SJCRH30 (cell line): ENCODE measurements around the gene TMEM219. TPM values are rescaled to one million over a fixed set of nuclear protein-coding genes. Genes with fewer than 3 reads are reported as not detected.
"Not testable (repeated sequence)": the region's sequence is repeated elsewhere in the genome, so short reads cannot be mapped to it uniquely, and the experiment has no call there.

ENCODE experiments used
- DNase-seq, 2 experiments: peaks; one replicate each; pipeline ENCODE4 v3.0.0-alpha.2; 2015 to 2020
- H3K27ac ChIP-seq: fragments of 250-450 bp; sonication (Bioruptor Pico); 2 replicates; pipeline ENCODE4 v1.5.1; 2020; ENCODE audit warnings: mild to moderate bottlenecking, moderate library complexity
- H3K27me3 ChIP-seq: fragments of 250-450 bp; sonication (Bioruptor Pico); 2 replicates; pipeline ENCODE4 v1.5.1; 2020; ENCODE audit warnings: mild to moderate bottlenecking, moderate library complexity
- H3K36me3 ChIP-seq: fragments of 250-450 bp; sonication (Bioruptor Pico); 2 replicates; pipeline ENCODE4 v1.5.1; 2020; ENCODE audit warnings: mild to moderate bottlenecking, moderate library complexity
- H3K4me1 ChIP-seq: fragments of 250-450 bp; sonication (Bioruptor Pico); 2 replicates; pipeline ENCODE4 v1.5.1; 2020; ENCODE audit warnings: mild to moderate bottlenecking, moderate library complexity
- H3K4me3 ChIP-seq: fragments of 250-450 bp; sonication (Bioruptor Pico); 2 replicates; pipeline ENCODE4 v1.5.1; 2020; ENCODE audit warnings: mild to moderate bottlenecking, moderate library complexity
- H3K9me3 ChIP-seq: fragments of 250-450 bp; sonication (Bioruptor Pico); replicated peaks from 2 replicates; pipeline ENCODE4 v1.5.1; 2020; ENCODE audit warnings: mild to moderate bottlenecking, moderate library complexity
- total RNA-seq: library from RNA; depleted of rRNA; stranded (reverse); fragments of >200 nt; shearing (Covaris generic); gene quantifications from 2 replicates; pipeline ENCODE4 v1.2.3, GENCODE V29; 2014

TMEM219 gene
- total RNA-seq, 1 experiment from 2014 or later, result 29.8 TPM

- Histone ChIP-seq H3K4me1 (peaks cover 3% of the 10 kb centered on the region; the same call in 1 of the 2 replicates), H3K36me3 (no peaks in the 10 kb centered on the region), H3K4me3 (peak overlapping the region; percentile 89), H3K27ac (no peak overlapping the region; the same call in 1 of the 2 replicates), H3K27me3 (no peaks in the 10 kb centered on the region), H3K9me3 (no peaks in the 10 kb centered on the region)
- DNase-seq, result no peak
Measured at GRCh38 chr16:29927070-29927905, 34.6 kb upstream of the TMEM219 start.

GRCh38 chr16:29931750-29932149 is 30.1 kb upstream of the TMEM219 start:
- H3K27ac ChIP-seq, DNase-seq, H3K4me1 ChIP-seq, H3K27me3 ChIP-seq, H3K36me3 ChIP-seq, H3K9me3 ChIP-seq, H3K4me3 ChIP-seq: not testable (repeated sequence)

GRCh38 chr16:29940656-29941055 is 21.2 kb upstream of the TMEM219 start:
- H3K9me3 ChIP-seq, result no peaks in the 10 kb centered on the region; the same call in 1 of the 2 replicates
- no peaks in the 10 kb centered on the region for H3K27me3 ChIP-seq
- no peak for DNase-seq
- no peak overlapping the region for H3K4me3 ChIP-seq
- peaks cover 13% of the 10 kb centered on the region for H3K4me1 ChIP-seq
- H3K27ac ChIP-seq, result no peak overlapping the region
- H3K36me3 ChIP-seq, result no peaks in the 10 kb centered on the region

GRCh38 chr16:29943846-29944799 is 17.8 kb upstream of the TMEM219 start:
- DNase-seq, result peak; percentile 76 to 86
- Histone ChIP-seq H3K27me3 (no peaks in the 10 kb centered on the region), H3K4me1 (peaks cover 13% of the 10 kb centered on the region), H3K27ac (peak overlapping the region; percentile 33), H3K4me3 (peak overlapping the region; percentile 35), H3K9me3 (no peaks in the 10 kb centered on the region; the same call in 1 of the 2 replicates), H3K36me3 (no peaks in the 10 kb centered on the region)

GRCh38 chr16:29947897-29948296 is 14.0 kb upstream of the TMEM219 start:
- Histone ChIP-seq H3K27me3 (no peaks in the 10 kb centered on the region), H3K27ac (no peak overlapping the region), H3K4me3 (no peak overlapping the region), H3K9me3 (no peaks in the 10 kb centered on the region), H3K36me3 (no peaks in the 10 kb centered on the region), H3K4me1 (peaks cover 13% of the 10 kb centered on the region)
- no peak for DNase-seq

GRCh38 chr16:29950806-29951461 is 10.9 kb upstream of the TMEM219 start:
- Histone ChIP-seq H3K4me1 (no peaks in the 10 kb centered on the region), H3K27me3 (no peaks in the 10 kb centered on the region), H3K27ac (no peak overlapping the region), H3K4me3 (no peak overlapping the region), H3K9me3 (no peaks in the 10 kb centered on the region), H3K36me3 (no peaks in the 10 kb centered on the region)
- no peak for DNase-seq

GRCh38 chr16:29951625-29952365 is 10.1 kb upstream of the TMEM219 start:
- no peak for DNase-seq
- H3K4me3 ChIP-seq, result no peak overlapping the region

GRCh38 chr16:29958756-29959155 is 3.1 kb upstream of the TMEM219 start:
- Histone ChIP-seq H3K4me1 (no peaks in the 10 kb centered on the region), H3K27me3 (no peaks in the 10 kb centered on the region), H3K36me3 (no peaks in the 10 kb centered on the region), H3K4me3 (no peak overlapping the region), H3K27ac (no peak overlapping the region), H3K9me3 (no peaks in the 10 kb centered on the region)
- DNase-seq, result no peak

More at GRCh38 chr16:29951625-29952365, 10.1 kb upstream of the TMEM219 start:
- H3K9me3 ChIP-seq, result no peaks in the 10 kb centered on the region
- no peak overlapping the region for H3K27ac ChIP-seq
- H3K27me3 ChIP-seq, result no peaks in the 10 kb centered on the region
- no peaks in the 10 kb centered on the region for H3K4me1 ChIP-seq
- H3K36me3 ChIP-seq, result no peaks in the 10 kb centered on the region

- Histone ChIP-seq H3K36me3 (no peaks in the 10 kb centered on the region), H3K4me3 (no peak overlapping the region), H3K27me3 (no peaks in the 10 kb centered on the region), H3K9me3 (no peaks in the 10 kb centered on the region), H3K27ac (no peak overlapping the region), H3K4me1 (no peaks in the 10 kb centered on the region)
- no peak for DNase-seq
Measured at GRCh38 chr16:29959293-29959692, 2.6 kb upstream of the TMEM219 start.

GRCh38 chr16:29959821-29960220 is 2.1 kb upstream of the TMEM219 start:
- H3K36me3 ChIP-seq, DNase-seq, H3K27ac ChIP-seq: not testable (repeated sequence)

GRCh38 chr16:29961127-29961478 is 776 bp upstream of the TMEM219 start:
- DNase-seq, result no peak
- H3K27ac ChIP-seq, result peak overlapping the region; percentile 69; the same call in 1 of the 2 replicates
- H3K9me3 ChIP-seq, result no peaks in the 10 kb centered on the region
- H3K36me3 ChIP-seq, result no peaks in the 10 kb centered on the region
- no peaks in the 10 kb centered on the region for H3K27me3 ChIP-seq
- H3K4me3 ChIP-seq, result peak overlapping the region; percentile 66
- no peaks in the 10 kb centered on the region for H3K4me1 ChIP-seq

More at GRCh38 chr16:29959821-29960220, 2.1 kb upstream of the TMEM219 start:
- H3K27me3 ChIP-seq, H3K4me3 ChIP-seq, H3K4me1 ChIP-seq, H3K9me3 ChIP-seq: not testable (repeated sequence)

- Histone ChIP-seq H3K27me3 (no peaks in the 10 kb centered on the region), H3K36me3 (no peaks in the 10 kb centered on the region), H3K4me3 (peak overlapping the region; percentile 66), H3K9me3 (no peaks in the 10 kb centered on the region), H3K4me1 (no peaks in the 10 kb centered on the region), H3K27ac (no peak overlapping the region; the same call in 1 of the 2 replicates)
- no peak for DNase-seq
Measured at GRCh38 chr16:29962344-29962994, 590 bp downstream of the TMEM219 start.

GRCh38 chr16:29963021-29963743 is 1.3 kb downstream of the TMEM219 start:
- H3K36me3 ChIP-seq, result no peaks in the 10 kb centered on the region
- H3K4me3 ChIP-seq, result no peak overlapping the region
- no peaks in the 10 kb centered on the region for H3K27me3 ChIP-seq
- no peaks in the 10 kb centered on the region for H3K4me1 ChIP-seq
- DNase-seq, result no peak
- H3K9me3 ChIP-seq, result no peaks in the 10 kb centered on the region
- H3K27ac ChIP-seq, result no peak overlapping the region
